Measurements from ENCODE around the gene PNMA6E.

Gene PNMA6E

GRCh38 chrX:153397256-153397960, 3.7 kb downstream of the PNMA6E start:
- no peak for TF ChIP-seq ZNF565 (CRISPR knock-in tag; conservative IDR thresholded peaks at IDR 0.05; ENCODE audit: low read depth)
- TF ChIP-seq ZFP3 (CRISPR knock-in tag; IDR thresholded peaks at IDR 0.05) = no peak
- TF ChIP-seq BACH2 (CRISPR knock-in tag; IDR thresholded peaks at IDR 0.05; ENCODE audit: borderline replicate concordance) = no peak
- TF ChIP-seq ZC3H10 (CRISPR knock-in tag; IDR thresholded peaks at IDR 0.05) = no peak
- TF ChIP-seq, protein P1, sequence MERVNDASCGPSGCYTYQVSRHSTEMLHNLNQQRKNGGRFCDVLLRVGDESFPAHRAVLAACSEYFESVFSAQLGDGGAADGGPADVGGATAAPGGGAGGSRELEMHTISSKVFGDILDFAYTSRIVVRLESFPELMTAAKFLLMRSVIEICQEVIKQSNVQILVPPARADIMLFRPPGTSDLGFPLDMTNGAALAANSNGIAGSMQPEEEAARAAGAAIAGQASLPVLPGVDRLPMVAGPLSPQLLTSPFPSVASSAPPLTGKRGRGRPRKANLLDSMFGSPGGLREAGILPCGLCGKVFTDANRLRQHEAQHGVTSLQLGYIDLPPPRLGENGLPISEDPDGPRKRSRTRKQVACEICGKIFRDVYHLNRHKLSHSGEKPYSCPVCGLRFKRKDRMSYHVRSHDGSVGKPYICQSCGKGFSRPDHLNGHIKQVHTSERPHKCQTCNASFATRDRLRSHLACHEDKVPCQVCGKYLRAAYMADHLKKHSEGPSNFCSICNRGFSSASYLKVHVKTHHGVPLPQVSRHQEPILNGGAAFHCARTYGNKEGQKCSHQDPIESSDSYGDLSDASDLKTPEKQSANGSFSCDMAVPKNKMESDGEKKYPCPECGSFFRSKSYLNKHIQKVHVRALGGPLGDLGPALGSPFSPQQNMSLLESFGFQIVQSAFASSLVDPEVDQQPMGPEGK (CRISPR knock-in tag; IDR thresholded peaks at IDR 0.05; ENCODE audit: borderline replicate concordance) = no peak
- no peak for TF ChIP-seq CSDC2 (CRISPR knock-in tag; IDR thresholded peaks at IDR 0.05)
- TF ChIP-seq, protein P2, sequence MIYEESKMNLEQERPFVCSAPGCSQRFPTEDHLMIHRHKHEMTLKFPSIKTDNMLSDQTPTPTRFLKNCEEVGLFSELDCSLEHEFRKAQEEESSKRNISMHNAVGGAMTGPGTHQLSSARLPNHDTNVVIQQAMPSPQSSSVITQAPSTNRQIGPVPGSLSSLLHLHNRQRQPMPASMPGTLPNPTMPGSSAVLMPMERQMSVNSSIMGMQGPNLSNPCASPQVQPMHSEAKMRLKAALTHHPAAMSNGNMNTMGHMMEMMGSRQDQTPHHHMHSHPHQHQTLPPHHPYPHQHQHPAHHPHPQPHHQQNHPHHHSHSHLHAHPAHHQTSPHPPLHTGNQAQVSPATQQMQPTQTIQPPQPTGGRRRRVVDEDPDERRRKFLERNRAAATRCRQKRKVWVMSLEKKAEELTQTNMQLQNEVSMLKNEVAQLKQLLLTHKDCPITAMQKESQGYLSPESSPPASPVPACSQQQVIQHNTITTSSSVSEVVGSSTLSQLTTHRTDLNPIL (CRISPR knock-in tag; IDR thresholded peaks at IDR 0.05; ENCODE audit: low read depth) = no peak
- no peak for TF ChIP-seq GLIS3 (CRISPR knock-in tag; IDR thresholded peaks at IDR 0.05)
- no peak for TF ChIP-seq ESRRG (CRISPR knock-in tag; IDR thresholded peaks at IDR 0.05)
- no peak for TF ChIP-seq RARB (CRISPR knock-in tag; IDR thresholded peaks at IDR 0.05)
- TF ChIP-seq PPARA (CRISPR knock-in tag; IDR thresholded peaks at IDR 0.05; ENCODE audit: borderline replicate concordance) = no peak
- TF ChIP-seq ZNF70 (CRISPR knock-in tag; IDR thresholded peaks at IDR 0.05) = no peak
- no peak for TF ChIP-seq SNAI2 (CRISPR knock-in tag; IDR thresholded peaks at IDR 0.05)
- no peak for TF ChIP-seq TOX (CRISPR knock-in tag; IDR thresholded peaks at IDR 0.05; ENCODE audit: borderline replicate concordance)
- no peak for TF ChIP-seq OSR1 (CRISPR knock-in tag; IDR thresholded peaks at IDR 0.05)
- TF ChIP-seq POU6F1 (CRISPR knock-in tag; IDR thresholded peaks at IDR 0.05; ENCODE audit: borderline replicate concordance, low read depth) = no peak
- TF ChIP-seq TCF4 (CRISPR knock-in tag; IDR thresholded peaks at IDR 0.05; ENCODE audit: borderline replicate concordance) = no peak
- no peak for TF ChIP-seq ZFP30 (CRISPR knock-in tag; IDR thresholded peaks at IDR 0.05)
- TF ChIP-seq ZNF8 (CRISPR knock-in tag; IDR thresholded peaks at IDR 0.05) = no peak
- TF ChIP-seq ISL1 (CRISPR knock-in tag; IDR thresholded peaks at IDR 0.05) = no peak
- ATAC-seq = no peak

GRCh38 chrX:153396320-153397195, 4.6 kb downstream of the PNMA6E start:
- TF ChIP-seq ZNF565 (CRISPR knock-in tag; conservative IDR thresholded peaks at IDR 0.05; ENCODE audit: low read depth) (no peak), GLIS3 (CRISPR knock-in tag; IDR thresholded peaks at IDR 0.05) (no peak), ZNF70 (CRISPR knock-in tag; IDR thresholded peaks at IDR 0.05) (no peak), ISL1 (CRISPR knock-in tag; IDR thresholded peaks at IDR 0.05) (no peak), PPARA (CRISPR knock-in tag; IDR thresholded peaks at IDR 0.05; ENCODE audit: borderline replicate concordance) (no peak), RARB (CRISPR knock-in tag; IDR thresholded peaks at IDR 0.05) (no peak)
- TF ChIP-seq, protein P2 (CRISPR knock-in tag; IDR thresholded peaks at IDR 0.05; ENCODE audit: low read depth) = no peak
- TF ChIP-seq, protein P3, sequence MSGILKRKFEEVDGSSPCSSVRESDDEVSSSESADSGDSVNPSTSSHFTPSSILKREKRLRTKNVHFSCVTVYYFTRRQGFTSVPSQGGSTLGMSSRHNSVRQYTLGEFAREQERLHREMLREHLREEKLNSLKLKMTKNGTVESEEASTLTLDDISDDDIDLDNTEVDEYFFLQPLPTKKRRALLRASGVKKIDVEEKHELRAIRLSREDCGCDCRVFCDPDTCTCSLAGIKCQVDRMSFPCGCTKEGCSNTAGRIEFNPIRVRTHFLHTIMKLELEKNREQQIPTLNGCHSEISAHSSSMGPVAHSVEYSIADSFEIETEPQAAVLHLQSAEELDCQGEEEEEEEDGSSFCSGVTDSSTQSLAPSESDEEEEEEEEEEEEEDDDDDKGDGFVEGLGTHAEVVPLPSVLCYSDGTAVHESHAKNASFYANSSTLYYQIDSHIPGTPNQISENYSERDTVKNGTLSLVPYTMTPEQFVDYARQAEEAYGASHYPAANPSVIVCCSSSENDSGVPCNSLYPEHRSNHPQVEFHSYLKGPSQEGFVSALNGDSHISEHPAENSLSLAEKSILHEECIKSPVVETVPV (CRISPR knock-in tag; IDR thresholded peaks at IDR 0.05) = no peak
- no peak for ATAC-seq
